ENCODE results near the gene CALML3. TPM values are rescaled to one million over a fixed set of nuclear protein-coding genes. Genes with fewer than 3 reads are reported as not detected.
A peak's percentile ranks its signal among the peaks of the same experiment; 100 is the strongest.

Gene CALML3
- total RNA-seq, 6 donors from 2014 or later: not detected

- no peaks in the 10 kb centered on the region for H3K27me3 ChIP-seq
- no peaks in the 10 kb centered on the region for H3K9me3 ChIP-seq
- H3K4me3 ChIP-seq: no peak overlapping the region
- TF ChIP-seq, protein P1, sequence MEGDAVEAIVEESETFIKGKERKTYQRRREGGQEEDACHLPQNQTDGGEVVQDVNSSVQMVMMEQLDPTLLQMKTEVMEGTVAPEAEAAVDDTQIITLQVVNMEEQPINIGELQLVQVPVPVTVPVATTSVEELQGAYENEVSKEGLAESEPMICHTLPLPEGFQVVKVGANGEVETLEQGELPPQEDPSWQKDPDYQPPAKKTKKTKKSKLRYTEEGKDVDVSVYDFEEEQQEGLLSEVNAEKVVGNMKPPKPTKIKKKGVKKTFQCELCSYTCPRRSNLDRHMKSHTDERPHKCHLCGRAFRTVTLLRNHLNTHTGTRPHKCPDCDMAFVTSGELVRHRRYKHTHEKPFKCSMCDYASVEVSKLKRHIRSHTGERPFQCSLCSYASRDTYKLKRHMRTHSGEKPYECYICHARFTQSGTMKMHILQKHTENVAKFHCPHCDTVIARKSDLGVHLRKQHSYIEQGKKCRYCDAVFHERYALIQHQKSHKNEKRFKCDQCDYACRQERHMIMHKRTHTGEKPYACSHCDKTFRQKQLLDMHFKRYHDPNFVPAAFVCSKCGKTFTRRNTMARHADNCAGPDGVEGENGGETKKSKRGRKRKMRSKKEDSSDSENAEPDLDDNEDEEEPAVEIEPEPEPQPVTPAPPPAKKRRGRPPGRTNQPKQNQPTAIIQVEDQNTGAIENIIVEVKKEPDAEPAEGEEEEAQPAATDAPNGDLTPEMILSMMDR (IDR thresholded peaks at IDR 0.05): no peak
- TF ChIP-seq EP300 (IDR thresholded peaks at IDR 0.05) (no peak), POLR2A (IDR thresholded peaks at IDR 0.05) (no peak), POLR2AphosphoS5 (IDR thresholded peaks at IDR 0.05) (no peak)
- DNase-seq: peak; percentile 8 to 36
- no peak for ATAC-seq (ENCODE audit: low FRiP score in 2 of 2)
- no peaks in the 10 kb centered on the region for H3K4me1 ChIP-seq
- WGBS, 2 donors: 89 to 95% methylated on average over 10 to 11 of the region's 11 CpGs
- no peak overlapping the region for H3K27ac ChIP-seq
- H3K36me3 ChIP-seq: no peaks in the 10 kb centered on the region
Observed at GRCh38 chr10:5528989-5529701, 4.4 kb downstream of the CALML3 start.

DNA sequence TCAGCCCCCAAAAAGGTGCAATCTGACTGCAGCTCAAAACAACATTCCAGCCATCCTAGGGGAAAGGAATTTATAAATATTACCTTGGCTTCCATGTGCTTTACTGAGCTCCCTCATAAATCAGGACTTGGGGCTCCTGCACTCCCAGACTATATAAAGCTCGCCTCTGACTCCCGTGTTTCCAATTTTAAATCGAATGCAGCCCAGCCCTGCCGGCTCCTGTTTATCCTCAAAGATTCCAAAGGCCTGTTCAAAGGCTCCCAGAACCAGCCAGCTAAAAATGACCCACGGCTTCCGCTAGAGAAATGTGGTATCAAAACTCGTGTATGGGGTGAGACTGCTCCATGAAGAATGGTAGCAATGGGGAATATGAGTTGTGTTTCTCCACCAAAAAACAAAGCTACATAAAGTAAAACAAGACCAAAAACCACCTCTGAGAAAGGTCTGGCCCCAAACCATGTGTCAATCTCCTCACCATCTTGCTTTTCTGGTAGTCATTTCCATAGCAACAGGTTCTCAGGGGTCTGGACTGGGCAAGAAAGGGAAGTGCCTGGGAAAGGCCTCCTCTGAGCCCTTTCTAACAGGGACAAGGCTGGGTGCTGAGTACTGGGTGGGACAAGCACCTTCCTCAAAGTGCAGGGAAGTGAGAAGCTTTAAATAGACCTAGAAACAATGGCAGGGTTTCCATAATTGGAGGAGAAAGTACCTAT lies 5.1 kb downstream of the CALML3 start:
- no peaks in the 10 kb centered on the region for H3K27me3 ChIP-seq
- peaks cover 0 to 5% (median 1%) of the 10 kb centered on the region in 4 donors for H3K4me1 ChIP-seq
- no peak overlapping the region for H3K4me3 ChIP-seq
- H3K9me3 ChIP-seq: no peaks in the 10 kb centered on the region
- H3K27ac ChIP-seq: no peak overlapping the region
- H3K36me3 ChIP-seq: no peaks in the 10 kb centered on the region
- TF ChIP-seq EP300 (IDR thresholded peaks at IDR 0.05) (no peak), POLR2AphosphoS5 (IDR thresholded peaks at IDR 0.05) (no peak), POLR2A (IDR thresholded peaks at IDR 0.05) (no peak)
- TF ChIP-seq, protein P1 (IDR thresholded peaks at IDR 0.05): no peak
- ATAC-seq (ENCODE audit: low FRiP score in 2 of 2) (no peak), DNase-seq (peak in 1 of 2 donors; percentile 12)
- WGBS, 2 donors: 87 to 93% methylated on average over 7 of the region's 7 CpGs

DNA sequence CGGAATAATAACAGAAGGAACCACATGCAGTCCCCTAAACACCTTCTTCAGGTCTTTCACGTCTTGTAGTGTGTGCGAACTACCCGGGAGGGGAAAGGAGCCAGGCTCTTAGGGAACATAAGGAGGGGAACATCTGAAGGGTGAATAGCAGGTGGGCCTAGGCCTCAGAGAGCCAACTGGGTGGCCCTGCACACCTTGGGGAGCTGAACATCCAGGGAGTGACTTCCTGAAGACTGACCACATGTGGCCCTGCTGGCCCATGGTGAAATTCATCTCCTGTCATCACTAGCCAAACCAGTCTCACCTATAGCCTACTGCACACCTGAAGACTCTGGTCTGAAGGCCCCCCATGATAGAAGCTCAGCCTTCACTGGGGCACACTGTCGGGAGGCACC lies 5.6 kb downstream of the CALML3 start:
- TF ChIP-seq POLR2A (IDR thresholded peaks at IDR 0.05) (no peak), EP300 (IDR thresholded peaks at IDR 0.05) (no peak), POLR2AphosphoS5 (IDR thresholded peaks at IDR 0.05) (no peak)
- TF ChIP-seq, protein P1 (IDR thresholded peaks at IDR 0.05): no peak
- Histone ChIP-seq H3K27me3 (no peaks in the 10 kb centered on the region), H3K36me3 (no peaks in the 10 kb centered on the region), H3K9me3 (no peaks in the 10 kb centered on the region), H3K4me3 (no peak overlapping the region), H3K27ac (no peak overlapping the region), H3K4me1 (peaks cover 0 to 8% (median 3%) of the 10 kb centered on the region in 4 donors)
- DNase-seq (peak in 1 of 2 donors; percentile 6), ATAC-seq (ENCODE audit: low FRiP score in 2 of 2) (no peak)
- 92 to 96% methylated on average over 5 of the region's 5 CpGs for WGBS, 2 donors

- WGBS, 2 donors: 87 to 97% methylated on average over 16 of the region's 16 CpGs
- H3K36me3 ChIP-seq: no peaks in the 10 kb centered on the region
- peaks cover 0 to 8% (median 3%) of the 10 kb centered on the region in 4 donors for H3K4me1 ChIP-seq
- H3K27ac ChIP-seq: no peak overlapping the region
- no peaks in the 10 kb centered on the region for H3K27me3 ChIP-seq
- ATAC-seq (ENCODE audit: low FRiP score in 2 of 2) (no peak), DNase-seq (no peak)
- no peak overlapping the region for H3K4me3 ChIP-seq
- TF ChIP-seq POLR2A (IDR thresholded peaks at IDR 0.05): no peak
- TF ChIP-seq, protein P1 (IDR thresholded peaks at IDR 0.05): no peak
- no peak for TF ChIP-seq EP300 (IDR thresholded peaks at IDR 0.05)
- no peak for TF ChIP-seq POLR2AphosphoS5 (IDR thresholded peaks at IDR 0.05)
- no peaks in the 10 kb centered on the region for H3K9me3 ChIP-seq
Observed at GRCh38 chr10:5530846-5531557, 6.2 kb downstream of the CALML3 start.
